ENCODE measurements around the gene CYP4F3. TPM values are rescaled to one million over a fixed set of nuclear protein-coding genes. Genes with fewer than 3 reads are reported as not detected.

CYP4F3 gene
- total RNA-seq, 1 experiment from 2014 or later, result 57.6 TPM

GRCh38 chr19:15643387-15643786 lies 2.7 kb downstream of the CYP4F3 start:
- BruUV-seq (replicated peaks), result no TSS peak
- Histone ChIP-seq H3F3A (ENCODE audit: insufficient read depth, low read depth) (peaks cover 24% of the 10 kb centered on the region), H2AFZ (no peak overlapping the region), H3K36me3 (ENCODE audit: low read depth) (no peaks in the 10 kb centered on the region), H3K4me2 (no peak overlapping the region), H3K27me3 (ENCODE audit: insufficient read depth, low read depth) (no peaks in the 10 kb centered on the region), H3K27ac (no peak overlapping the region), H3K79me2 (ENCODE audit: low read depth) (0 out of 2 replicates have a peak, but pooled peaks cover 6% of the 10 kb centered on the region), H3K4me3 (no peak overlapping the region), H3K4me1 (replicated peaks; ENCODE audit: insufficient read depth) (peaks cover 36% of the 10 kb centered on the region), H3K9me2 (ENCODE audit: insufficient read depth) (no peaks in the 10 kb centered on the region), H4K20me1 (ENCODE audit: insufficient read depth) (no peaks in the 10 kb centered on the region), H3K9me3 (ENCODE audit: insufficient read depth, low read depth) (no peaks in the 10 kb centered on the region)
- ChIA-PET CTCF (no interaction called here), POLR2A (ENCODE audit: unreplicated experiment) (no interaction called here)
- intact Hi-C loops (cut with micrococcal nuclease; ENCODE audit: unreplicated experiment), result no loop called here
- no peak for DNase-seq
- no peak for TF ChIP-seq CTCF (conservative IDR thresholded peaks at IDR 0.05)
- TF ChIP-seq EZH2 (IDR thresholded peaks at IDR 0.05; ENCODE audit: low read depth), result no peak

- no peak for TF ChIP-seq CTCF (conservative IDR thresholded peaks at IDR 0.05)
- TF ChIP-seq EZH2 (IDR thresholded peaks at IDR 0.05; ENCODE audit: low read depth), result no peak
- Histone ChIP-seq H3K4me1 (replicated peaks; ENCODE audit: insufficient read depth) (peaks cover 36% of the 10 kb centered on the region), H2AFZ (no peak overlapping the region), H3K27ac (no peak overlapping the region), H3K4me3 (no peak overlapping the region), H3K79me2 (ENCODE audit: low read depth) (0 out of 2 replicates have a peak, but pooled peaks cover 6% of the 10 kb centered on the region), H3F3A (ENCODE audit: insufficient read depth, low read depth) (peaks cover 24% of the 10 kb centered on the region), H3K27me3 (ENCODE audit: insufficient read depth, low read depth) (no peaks in the 10 kb centered on the region), H3K36me3 (ENCODE audit: low read depth) (no peaks in the 10 kb centered on the region), H3K9me3 (ENCODE audit: insufficient read depth, low read depth) (no peaks in the 10 kb centered on the region), H4K20me1 (ENCODE audit: insufficient read depth) (no peaks in the 10 kb centered on the region), H3K4me2 (no peak overlapping the region), H3K9me2 (ENCODE audit: insufficient read depth) (no peaks in the 10 kb centered on the region)
- BruUV-seq (replicated peaks), result no TSS peak
- no peak for DNase-seq
- POLR2A ChIA-PET (ENCODE audit: unreplicated experiment), result interaction anchor here (0.6 kb wide), 1 partner anchor 58 kb away, joined by 5 read pairs; no protein-coding TSS in a partner anchor
- intact Hi-C loops (cut with micrococcal nuclease; ENCODE audit: unreplicated experiment), result no loop called here
- CTCF ChIA-PET, result no interaction called here
Measured at GRCh38 chr19:15644066-15644741, 3.5 kb downstream of the CYP4F3 start.

GRCh38 chr19:15644816-15645215 lies 4.1 kb downstream of the CYP4F3 start:
- Histone ChIP-seq H3K4me3 (no peak overlapping the region), H3K36me3 (ENCODE audit: low read depth) (no peaks in the 10 kb centered on the region), H3K4me1 (replicated peaks; ENCODE audit: insufficient read depth) (peaks cover 30% of the 10 kb centered on the region), H3K27me3 (ENCODE audit: insufficient read depth, low read depth) (no peaks in the 10 kb centered on the region), H2AFZ (no peak overlapping the region), H3K9me2 (ENCODE audit: insufficient read depth) (no peaks in the 10 kb centered on the region), H4K20me1 (ENCODE audit: insufficient read depth) (no peaks in the 10 kb centered on the region), H3K79me2 (ENCODE audit: low read depth) (0 out of 2 replicates have a peak, but pooled peaks cover 6% of the 10 kb centered on the region), H3K27ac (no peak overlapping the region), H3F3A (ENCODE audit: insufficient read depth, low read depth) (peaks cover 19% of the 10 kb centered on the region), H3K4me2 (no peak overlapping the region), H3K9me3 (ENCODE audit: insufficient read depth, low read depth) (no peaks in the 10 kb centered on the region)
- ChIA-PET CTCF (no interaction called here), POLR2A (ENCODE audit: unreplicated experiment) (interaction anchor here (0.6 to 0.7 kb wide), 2 partner anchors 57 to 193 kb away, joined by 3 to 5 read pairs; no protein-coding TSS in a partner anchor)
- no TSS peak for BruUV-seq (replicated peaks)
- no peak for DNase-seq
- TF ChIP-seq EZH2 (IDR thresholded peaks at IDR 0.05; ENCODE audit: low read depth) (no peak), CTCF (conservative IDR thresholded peaks at IDR 0.05) (no peak)
- intact Hi-C loops (cut with micrococcal nuclease; ENCODE audit: unreplicated experiment), result no loop called here

Data from PC-9 (cell line).